ENCODE measurements around the gene NRAS.

Gene NRAS

DNA sequence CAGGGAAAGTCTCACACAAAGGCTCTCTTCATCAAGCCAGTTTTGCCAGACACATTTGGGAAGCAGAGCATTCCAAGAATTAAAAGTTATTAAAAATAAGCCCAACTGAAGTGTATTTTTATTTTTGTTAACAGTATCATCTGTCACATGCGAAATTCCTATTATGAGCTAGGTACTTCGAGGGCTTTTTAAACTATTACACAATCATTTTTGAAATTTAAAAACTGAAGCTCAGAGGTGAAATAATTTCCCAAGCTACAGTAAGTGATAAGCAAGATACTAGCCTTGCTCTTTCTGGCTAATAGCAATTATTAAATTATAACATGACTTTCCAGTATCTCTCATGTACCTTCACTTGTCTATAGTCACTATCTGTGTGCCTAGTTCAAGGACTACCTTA, 12.0 kb upstream of the NRAS start:
- DNase-seq (ENCODE audit: low read depth in 2 of 3, low spot score in 1 of 3): no peak

DNA sequence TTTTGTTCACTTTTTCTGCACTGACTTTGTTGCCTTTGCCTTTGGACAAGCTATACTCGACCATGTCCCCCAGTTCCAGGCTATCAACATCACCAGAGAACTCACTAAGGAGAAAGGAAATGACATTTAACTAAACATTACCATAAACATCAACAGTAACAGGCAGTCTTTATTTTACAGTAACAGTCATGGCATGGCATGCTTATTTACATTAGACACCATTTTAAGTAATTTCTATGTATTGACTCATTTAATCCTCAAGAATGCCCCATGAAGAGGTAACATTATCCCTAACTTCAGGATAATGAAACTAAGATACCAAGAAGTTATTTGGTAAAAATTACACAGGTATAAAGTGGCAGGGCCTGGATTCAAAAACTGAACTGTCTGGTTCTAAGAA, 8.7 kb upstream of the NRAS start:
- DNase-seq (ENCODE audit: low read depth in 2 of 3, low spot score in 1 of 3): no peak

DNA sequence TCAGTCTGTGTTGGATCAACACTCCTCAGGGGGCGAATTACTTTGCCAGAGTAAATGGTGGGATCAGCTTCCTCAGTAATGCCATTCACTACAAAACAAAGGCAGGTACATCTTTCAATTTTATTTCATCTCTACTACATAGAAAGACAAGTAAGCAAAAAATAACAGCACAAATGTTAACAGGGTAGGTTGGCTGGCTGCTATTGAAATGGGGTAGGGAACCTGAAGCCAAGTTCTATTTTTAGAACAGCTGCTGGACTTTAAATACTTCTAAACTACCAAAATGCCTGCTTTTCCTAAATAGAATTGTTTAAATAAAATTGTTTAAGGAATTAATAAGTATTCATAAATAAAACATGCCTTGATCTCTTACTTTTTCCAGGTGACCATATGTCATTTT, 7.3 kb upstream of the NRAS start:
- DNase-seq (ENCODE audit: low read depth in 2 of 3, low spot score in 1 of 3): no peak

DNA sequence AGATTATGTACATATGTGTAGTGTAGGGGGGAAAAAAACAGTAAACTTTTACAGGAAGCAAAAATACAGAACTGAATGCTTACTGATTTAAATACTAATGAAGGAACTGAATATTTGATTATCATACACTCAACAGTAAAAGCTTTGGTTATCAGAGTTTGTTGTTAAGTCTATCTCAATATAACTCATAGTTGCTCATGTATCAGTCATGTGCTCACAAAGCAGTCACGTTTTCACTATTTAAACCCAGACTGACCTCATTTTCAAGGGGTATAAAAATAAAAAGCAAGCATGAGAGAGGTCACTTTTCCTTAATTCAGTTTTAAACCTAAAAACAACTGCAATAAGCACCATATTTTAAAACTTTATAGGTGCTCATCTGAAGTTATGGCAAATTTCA, 6.9 kb upstream of the NRAS start:
- DNase-seq (ENCODE audit: low read depth in 2 of 3, low spot score in 1 of 3): no peak

DNA sequence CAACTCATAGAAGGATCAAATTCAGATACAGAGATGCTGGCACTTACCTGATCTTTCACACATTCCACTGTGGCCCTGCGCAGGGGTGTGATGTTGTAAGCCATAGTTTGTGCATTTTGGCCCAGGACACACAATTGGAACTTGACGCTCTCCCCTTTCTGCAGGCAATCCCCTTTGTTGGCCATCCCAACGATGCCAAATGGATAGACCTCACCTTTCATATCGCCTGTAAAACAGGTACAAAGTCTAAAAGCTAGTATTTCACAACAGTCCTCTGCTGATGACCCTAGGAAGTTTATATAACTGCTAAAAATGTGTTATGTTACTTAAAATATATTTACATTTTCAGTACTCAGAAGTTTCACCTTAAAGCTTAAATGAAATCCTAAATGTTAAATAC, 3.9 kb upstream of the NRAS start:
- DNase-seq (ENCODE audit: low read depth in 2 of 3, low spot score in 1 of 3): no peak

DNA sequence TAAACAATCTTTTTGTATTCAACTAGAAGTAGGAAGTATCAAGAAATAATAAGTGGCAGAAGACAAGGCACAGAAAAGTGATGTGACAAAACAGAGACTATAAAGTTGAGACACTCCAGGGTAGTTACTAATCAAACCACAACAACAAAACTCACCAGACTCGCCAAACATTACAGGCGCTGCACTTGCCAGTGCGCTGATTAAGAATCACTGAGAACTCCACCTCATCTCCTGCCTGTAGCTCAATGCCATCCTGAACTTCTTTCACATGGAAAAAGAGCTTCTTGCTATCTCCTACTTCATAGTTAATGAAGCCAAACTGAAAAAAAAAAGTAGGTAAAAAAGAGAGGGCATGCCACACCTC, 2.8 kb upstream of the NRAS start:
- DNase-seq (ENCODE audit: low read depth in 2 of 3, low spot score in 1 of 3): no peak

- DNase-seq (ENCODE audit: low read depth in 2 of 3, low spot score in 1 of 3): peak in 1 of 3 donors; percentile 14
These were observed 2.3 kb upstream of the NRAS start for GRCh38 chr1:114718661-114719423.

- no peak for DNase-seq (ENCODE audit: low read depth in 2 of 3, low spot score in 1 of 3)
These were observed 643 bp downstream of the NRAS start for GRCh38 chr1:114715952-114716303.

DNA sequence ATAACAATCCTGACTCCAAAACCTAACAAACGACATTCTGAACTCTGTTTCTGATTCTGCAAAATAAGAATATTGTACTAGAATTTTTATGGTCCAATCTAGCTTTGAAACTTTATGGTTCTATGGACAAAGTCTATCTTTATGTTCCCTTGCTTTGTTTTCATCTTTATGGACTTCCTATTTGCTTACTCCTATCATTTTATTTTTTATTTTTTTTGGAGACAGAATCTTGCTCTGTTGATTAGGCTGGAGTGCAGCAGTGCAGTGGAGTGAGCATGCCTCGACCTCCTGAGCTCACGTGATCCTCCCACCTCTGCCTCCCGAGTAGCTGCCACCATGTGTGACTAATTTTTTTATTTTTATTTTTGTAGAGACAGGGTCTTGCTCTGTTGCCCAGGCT, 3.6 kb downstream of the NRAS start:
- DNase-seq (ENCODE audit: low read depth in 2 of 3, low spot score in 1 of 3): no peak

GRCh38 chr1:114710360-114710759, 6.2 kb downstream of the NRAS start:
- DNase-seq (ENCODE audit: low read depth in 2 of 3, low spot score in 1 of 3): no peak

DNA sequence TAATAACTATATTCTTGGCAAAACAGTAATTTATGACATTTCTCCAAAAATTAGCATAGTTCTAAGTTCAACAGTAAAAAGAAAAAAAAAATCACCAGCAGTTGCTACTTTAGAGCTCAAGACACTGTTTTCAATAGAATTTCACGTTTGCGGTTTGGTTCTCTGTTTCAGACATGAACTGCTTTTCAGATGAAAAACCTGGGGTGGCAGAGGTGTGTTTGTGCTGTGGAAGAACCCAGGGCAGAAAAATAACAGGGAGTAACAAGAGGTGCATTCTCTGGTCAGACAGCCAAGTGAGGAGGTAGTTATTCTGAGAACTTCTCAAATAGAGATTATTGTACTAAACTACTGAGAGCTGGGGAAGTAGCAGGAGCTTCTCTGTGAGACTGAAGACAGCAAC, 9.0 kb downstream of the NRAS start:
- DNase-seq (ENCODE audit: low read depth in 2 of 3, low spot score in 1 of 3): no peak

- no peak for DNase-seq (ENCODE audit: low read depth in 2 of 3, low spot score in 1 of 3)
These were observed 13.3 kb downstream of the NRAS start for GRCh38 chr1:114703242-114703641.

GRCh38 chr1:114702737-114703136, 13.8 kb downstream of the NRAS start:
- DNase-seq (ENCODE audit: low read depth in 2 of 3, low spot score in 1 of 3): no peak

- DNase-seq (ENCODE audit: low read depth in 2 of 3, low spot score in 1 of 3): no peak
These were observed 14.6 kb downstream of the NRAS start for GRCh38 chr1:114701931-114702330.

DNA sequence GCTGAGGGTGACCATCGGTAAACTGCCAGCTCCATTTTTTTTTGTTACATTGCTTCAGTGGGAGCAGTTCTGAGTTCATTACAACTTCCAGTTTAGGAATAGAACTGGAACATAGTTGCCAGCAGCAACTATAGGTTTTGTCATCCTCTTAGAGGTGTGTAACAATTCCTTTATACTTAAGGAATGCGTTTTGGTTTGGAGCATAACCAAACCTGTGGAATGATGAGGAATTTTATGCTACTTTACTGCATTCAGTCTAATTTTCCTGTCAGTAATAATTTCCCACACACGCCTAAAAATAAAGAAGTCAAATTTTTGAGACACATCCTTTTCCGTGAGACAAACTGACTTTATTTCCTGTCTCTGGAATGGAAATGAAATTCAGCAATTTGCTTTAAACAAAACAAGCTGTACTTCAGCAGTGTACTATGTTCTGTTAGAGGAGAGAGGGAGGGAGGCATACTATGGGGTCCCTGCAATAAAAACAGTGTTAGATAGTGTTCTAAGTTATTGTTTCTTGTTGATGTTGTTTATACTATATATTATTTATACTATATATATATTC, 16.5 kb downstream of the NRAS start:
- DNase-seq (ENCODE audit: low read depth in 2 of 3, low spot score in 1 of 3): no peak

DNA sequence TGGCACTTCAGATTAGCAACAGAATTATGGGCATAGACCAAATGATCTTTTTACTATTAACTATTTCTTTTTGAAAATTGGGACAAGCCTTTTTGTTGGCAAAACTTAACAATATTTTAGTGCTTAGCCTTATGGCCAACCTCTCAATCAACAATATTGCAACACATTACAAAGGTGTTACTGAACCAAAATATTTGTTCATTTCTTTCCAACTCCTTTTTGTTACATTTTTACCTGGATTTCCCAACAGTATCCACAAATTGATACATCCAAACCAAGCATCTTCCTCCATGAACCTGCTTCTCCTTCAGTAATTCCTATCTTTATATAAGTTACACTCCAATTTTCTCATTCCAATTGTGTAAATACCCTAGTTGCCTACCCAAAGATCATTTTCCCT, 19.8 kb downstream of the NRAS start:
- DNase-seq (ENCODE audit: low read depth in 2 of 3, low spot score in 1 of 3): no peak

- no peak for DNase-seq (ENCODE audit: low read depth in 2 of 3, low spot score in 1 of 3)
These were observed 21.0 kb downstream of the NRAS start, which contains the start of gene AMPD1 for GRCh38 chr1:114695430-114696058. Gene AMPD1, minus strand, starts transcription at chr1:114695546. Its CDS starts 75 bp downstream, at chr1:114695471.

DNA sequence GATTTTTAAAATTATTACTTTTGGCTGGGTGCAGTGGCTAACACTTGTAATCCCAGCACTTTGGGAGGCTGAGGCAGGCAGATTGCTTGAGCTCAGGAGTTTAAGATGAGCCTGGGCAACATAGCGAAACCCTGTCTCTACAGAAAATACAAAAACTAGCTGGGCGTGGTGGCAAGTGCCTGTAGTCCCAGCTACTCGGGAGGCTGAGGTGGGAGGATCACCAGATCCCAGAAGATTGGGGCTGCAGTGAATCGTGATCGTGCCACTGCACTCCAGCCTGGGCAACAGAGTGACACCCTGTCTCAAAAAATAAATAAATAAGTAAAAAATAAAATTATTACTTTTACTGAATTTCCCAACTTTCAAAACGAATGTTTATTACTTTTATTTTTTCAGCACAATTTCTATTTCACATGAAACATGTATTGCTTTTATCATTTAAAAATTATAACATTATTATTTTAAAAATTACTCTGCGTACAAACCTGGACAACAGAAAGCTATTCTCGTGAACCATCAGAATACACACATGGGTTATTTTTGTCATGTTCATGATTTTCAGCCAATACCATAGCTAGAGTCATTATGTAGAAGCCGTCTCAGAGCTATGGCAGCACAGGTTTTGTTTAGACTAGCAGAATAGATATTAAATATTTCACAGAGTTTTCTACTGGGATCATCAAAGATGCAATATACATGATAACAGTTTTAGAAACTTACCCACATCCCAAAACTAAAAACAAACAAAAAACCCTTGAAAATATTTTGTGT, 21.8 kb downstream of the NRAS start:
- DNase-seq (ENCODE audit: low read depth in 2 of 3, low spot score in 1 of 3): no peak

- DNase-seq (ENCODE audit: low read depth in 2 of 3, low spot score in 1 of 3): no peak
These were observed 23.6 kb downstream of the NRAS start for GRCh38 chr1:114692947-114693346.

- DNase-seq (ENCODE audit: low read depth in 2 of 3, low spot score in 1 of 3): no peak
These were observed 25.5 kb downstream of the NRAS start for GRCh38 chr1:114691061-114691460.

GRCh38 chr1:114690148-114690547, 26.4 kb downstream of the NRAS start:
- DNase-seq (ENCODE audit: low read depth in 2 of 3, low spot score in 1 of 3): no peak

DNA sequence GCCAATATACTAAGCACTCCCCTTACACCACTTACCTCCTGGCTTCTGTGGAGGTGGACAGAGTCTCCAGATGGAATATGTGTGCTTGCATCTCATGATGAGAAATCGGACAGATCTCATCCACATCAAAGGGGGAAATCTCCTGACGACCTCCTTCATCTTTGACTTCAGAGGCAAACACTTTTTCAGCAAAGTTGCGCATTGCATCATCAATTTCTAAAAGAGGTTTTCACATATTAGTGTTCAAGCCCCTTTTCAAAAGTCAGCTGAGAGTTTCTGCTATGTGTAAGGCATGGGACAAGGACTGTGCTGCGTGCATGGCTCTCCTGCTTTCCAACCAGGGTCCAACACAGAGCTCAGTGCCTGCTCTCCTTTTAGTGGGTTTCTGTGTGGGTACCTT, 28.0 kb downstream of the NRAS start:
- DNase-seq (ENCODE audit: low read depth in 2 of 3, low spot score in 1 of 3): no peak
